HepG2 (cell line): Measurements from ENCODE around the gene SYCE3. TPM values are rescaled to one million over a fixed set of nuclear protein-coding genes. Genes with fewer than 3 reads are reported as not detected.

Experiments used
- CBFB ChIP-seq: sonication (generic); formaldehyde crosslinking; IDR thresholded peaks from 2 replicates; pipeline ENCODE4 v1.4.0; 2020; ENCODE audit warnings: missing genetic modification reagents
- EHMT2 ChIP-seq: fragments of 200-600 bp; sonication (generic); IDR thresholded peaks from 2 replicates; pipeline ENCODE4 v1.7.0; 2017; ENCODE audit warnings: antibody characterized with exemption, low read depth, low read length, borderline replicate concordance
- FLYWCH1 ChIP-seq: sonication (generic); formaldehyde crosslinking; IDR thresholded peaks from 2 replicates; pipeline ENCODE4 v1.8.1; 2023; ENCODE audit warnings: mild to moderate bottlenecking, missing genetic modification reagents
- FOXM1 ChIP-seq: sonication (generic); formaldehyde crosslinking; IDR thresholded peaks from 2 replicates; pipeline ENCODE4 v1.5.0; 2020; ENCODE audit warnings: missing genetic modification reagents
- HOXA7 ChIP-seq: sonication (generic); formaldehyde crosslinking; IDR thresholded peaks from 2 replicates; pipeline ENCODE4 v1.8.1; 2022; ENCODE audit warnings: mild to moderate bottlenecking, missing genetic modification reagents, moderate library complexity
- MATR3 ChIP-seq: sonication (generic); formaldehyde crosslinking; IDR thresholded peaks from 2 replicates; pipeline ENCODE4 v1.4.0; 2020; ENCODE audit warnings: missing genetic modification reagents
- MAZ ChIP-seq, 2 experiments: sonication (generic) in 1 of 2; formaldehyde crosslinking in 1 of 2; IDR thresholded peaks; 2 replicates each; pipeline versions ENCODE4 v1.5.0 to v1.6.1; 2012 to 2020; ENCODE audit warnings: low read depth in 2 of 2, mild to moderate bottlenecking in 2 of 2, borderline replicate concordance in 1 of 2, improper control_type of control experiment in 1 of 2, low read length in 1 of 2, missing genetic modification reagents in 1 of 2, moderate library complexity in 1 of 2
- MXI1 ChIP-seq: IDR thresholded peaks from 3 replicates; pipeline ENCODE4 v1.6.1; 2012; ENCODE audit warnings: low read depth, low read length, inconsistent platforms, borderline replicate concordance
- RARA ChIP-seq: IDR thresholded peaks from 2 replicates; pipeline ENCODE4 v1.6.1; 2016; ENCODE audit warnings: missing genetic modification reagents, missing compliant biosample characterization
- SSRP1 ChIP-seq: IDR thresholded peaks from 2 replicates; pipeline ENCODE4 v1.6.1; 2016; ENCODE audit warnings: control low read depth
- ZFP82 ChIP-seq: sonication (generic); formaldehyde crosslinking; IDR thresholded peaks from 2 replicates; pipeline ENCODE4 v1.5.1; 2020; ENCODE audit warnings: mild to moderate bottlenecking, missing genetic modification reagents, borderline replicate concordance
- ZNF17 ChIP-seq: sonication (generic); formaldehyde crosslinking; IDR thresholded peaks from 2 replicates; pipeline ENCODE4 v1.5.0; 2020; ENCODE audit warnings: mild to moderate bottlenecking, missing genetic modification reagents
- ZNF317 ChIP-seq: sonication (generic); formaldehyde crosslinking; IDR thresholded peaks from 2 replicates; pipeline ENCODE4 v1.5.0; 2020; ENCODE audit warnings: mild to moderate bottlenecking, missing genetic modification reagents
- ZNF44 ChIP-seq: sonication (generic); formaldehyde crosslinking; IDR thresholded peaks from 2 replicates; pipeline ENCODE4 v1.5.1; 2020; ENCODE audit warnings: mild to moderate bottlenecking, missing genetic modification reagents
- ZNF441 ChIP-seq: sonication (generic); formaldehyde crosslinking; IDR thresholded peaks from 2 replicates; pipeline ENCODE4 v1.7.0; 2021; ENCODE audit warnings: missing genetic modification reagents, borderline replicate concordance
- ZNF484 ChIP-seq: sonication (generic); formaldehyde crosslinking; IDR thresholded peaks from 2 replicates; pipeline ENCODE4 v1.5.1; 2020; ENCODE audit warnings: mild to moderate bottlenecking, low read depth, missing genetic modification reagents, borderline replicate concordance
- ZNF652 ChIP-seq: IDR thresholded peaks from 2 replicates; pipeline ENCODE4 v1.6.1; 2016; ENCODE audit warnings: low read depth, borderline replicate concordance
- ZNF670 ChIP-seq: sonication (generic); formaldehyde crosslinking; IDR thresholded peaks from 2 replicates; pipeline ENCODE4 v1.8.0; 2022; ENCODE audit warnings: mild to moderate bottlenecking, missing genetic modification reagents, borderline replicate concordance
- ZNF709 ChIP-seq: sonication (generic); formaldehyde crosslinking; IDR thresholded peaks from 2 replicates; pipeline ENCODE4 v1.5.0; 2020; ENCODE audit warnings: mild to moderate bottlenecking, missing genetic modification reagents
- polyA plus RNA-seq, 8 experiments: library from polyadenylated mRNA; depleted of rRNA in 3 of 8; stranded (reverse) in 7 of 8; unstranded in 1 of 8; fragments of >200 nt; fragmentation: Illumina TruSeq in 4 of 8; extraction: Trizol in 4 of 8; gene quantifications; 2 replicates each; pipeline versions ENCODE4 v1.2.1 to v1.2.3, GENCODE V29; 2011 to 2016; ENCODE audit warnings: low read depth in 4 of 8, missing spikeins in 1 of 8, mixed read lengths in 1 of 8; ENCODE audit not compliant: insufficient read depth in 1 of 8
- total RNA-seq, 5 experiments: library from RNA; depleted of rRNA; stranded (reverse); fragments of >200 nt; fragmentation: Illumina TruSeq; extraction: Trizol; gene quantifications; 2 replicates each; pipeline ENCODE4 v1.2.3, GENCODE V29; 2016; ENCODE audit warnings: low read depth in 1 of 5
- TF ChIP-seq, protein P1 (sequence below): IDR thresholded peaks from 2 replicates; pipeline ENCODE4 v1.6.1; 2016; ENCODE audit warnings: missing genetic modification reagents, missing compliant biosample characterization
- TF ChIP-seq, protein P2 (sequence below): sonication (generic); formaldehyde crosslinking; IDR thresholded peaks from 2 replicates; pipeline ENCODE4 v1.4.0; 2020; ENCODE audit warnings: missing genetic modification reagents, borderline replicate concordance
- TF ChIP-seq, protein P3 (sequence below): conservative IDR thresholded peaks from 2 replicates; pipeline ENCODE4 v1.6.1; 2018; ENCODE audit warnings: missing genetic modification reagents
- TF ChIP-seq, protein P4 (sequence below): sonication (generic); formaldehyde crosslinking; IDR thresholded peaks from 2 replicates; pipeline ENCODE4 v1.4.0; 2020; ENCODE audit warnings: mild to moderate bottlenecking, missing genetic modification reagents
- TF ChIP-seq, protein P5 (sequence below): sonication (generic); formaldehyde crosslinking; IDR thresholded peaks from 2 replicates; pipeline ENCODE4 v1.9.0; 2022; ENCODE audit warnings: missing genetic modification reagents, mild to moderate bottlenecking, borderline replicate concordance

The SYCE3 gene
- total and polyA plus RNA-seq, 2 of the 13 experiments (the other 11 are each of a cell fraction or from before 2014, with no cell fraction given): not detected

DNA sequence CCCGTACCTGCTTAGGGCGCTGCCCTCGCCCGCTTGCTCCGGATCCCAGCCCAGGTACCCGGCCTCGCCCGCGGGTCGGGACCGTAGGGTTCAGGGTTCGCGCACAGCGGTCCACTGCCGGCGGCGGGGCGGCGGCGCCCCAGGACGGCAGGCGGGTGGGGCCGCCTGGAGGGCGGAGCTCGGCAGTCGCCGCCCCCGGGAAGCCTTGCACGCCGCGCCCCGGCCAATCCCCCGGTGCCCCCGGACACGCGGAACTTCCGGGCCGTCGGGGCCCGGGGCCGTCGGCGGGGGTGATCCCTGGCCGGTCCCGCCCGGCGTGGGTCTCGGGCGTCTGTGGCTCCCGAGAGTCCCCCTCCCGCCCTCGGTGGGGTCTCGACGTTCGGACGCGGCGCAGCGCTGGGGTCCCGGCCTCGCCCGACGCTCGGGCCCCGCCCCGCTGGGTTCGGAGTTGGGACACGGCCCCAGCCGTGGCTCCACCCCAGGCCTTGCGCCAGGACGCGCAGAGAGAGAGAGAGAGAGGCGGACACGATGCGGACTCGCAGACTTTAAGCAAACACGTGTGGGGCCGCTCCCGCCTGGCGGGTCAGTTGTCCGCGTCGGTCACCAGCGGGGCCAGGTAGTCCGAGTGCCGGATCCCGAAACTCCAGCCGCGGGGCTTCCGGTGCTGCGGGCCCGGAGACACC lies 32.7 kb downstream of the SYCE3 start, which contains the start of gene TYMP (continued):
- TF ChIP-seq, protein P1, sequence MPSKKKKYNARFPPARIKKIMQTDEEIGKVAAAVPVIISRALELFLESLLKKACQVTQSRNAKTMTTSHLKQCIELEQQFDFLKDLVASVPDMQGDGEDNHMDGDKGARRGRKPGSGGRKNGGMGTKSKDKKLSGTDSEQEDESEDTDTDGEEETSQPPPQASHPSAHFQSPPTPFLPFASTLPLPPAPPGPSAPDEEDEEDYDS (CRISPR knock-in tag): peak; percentile 42
- TF ChIP-seq MAZ (IDR thresholded peaks at IDR 0.05; ENCODE audit: borderline replicate concordance, low read depth, low read length): no peak
- TF ChIP-seq MAZ (CRISPR knock-in tag; IDR thresholded peaks at IDR 0.05; ENCODE audit: low read depth): peak; percentile 70
- peak; percentile 62 for TF ChIP-seq RARA (CRISPR knock-in tag)
- TF ChIP-seq ZNF709: peak; percentile 77
- TF ChIP-seq ZNF441 (CRISPR knock-in tag): peak; percentile 64
- TF ChIP-seq, protein P2, sequence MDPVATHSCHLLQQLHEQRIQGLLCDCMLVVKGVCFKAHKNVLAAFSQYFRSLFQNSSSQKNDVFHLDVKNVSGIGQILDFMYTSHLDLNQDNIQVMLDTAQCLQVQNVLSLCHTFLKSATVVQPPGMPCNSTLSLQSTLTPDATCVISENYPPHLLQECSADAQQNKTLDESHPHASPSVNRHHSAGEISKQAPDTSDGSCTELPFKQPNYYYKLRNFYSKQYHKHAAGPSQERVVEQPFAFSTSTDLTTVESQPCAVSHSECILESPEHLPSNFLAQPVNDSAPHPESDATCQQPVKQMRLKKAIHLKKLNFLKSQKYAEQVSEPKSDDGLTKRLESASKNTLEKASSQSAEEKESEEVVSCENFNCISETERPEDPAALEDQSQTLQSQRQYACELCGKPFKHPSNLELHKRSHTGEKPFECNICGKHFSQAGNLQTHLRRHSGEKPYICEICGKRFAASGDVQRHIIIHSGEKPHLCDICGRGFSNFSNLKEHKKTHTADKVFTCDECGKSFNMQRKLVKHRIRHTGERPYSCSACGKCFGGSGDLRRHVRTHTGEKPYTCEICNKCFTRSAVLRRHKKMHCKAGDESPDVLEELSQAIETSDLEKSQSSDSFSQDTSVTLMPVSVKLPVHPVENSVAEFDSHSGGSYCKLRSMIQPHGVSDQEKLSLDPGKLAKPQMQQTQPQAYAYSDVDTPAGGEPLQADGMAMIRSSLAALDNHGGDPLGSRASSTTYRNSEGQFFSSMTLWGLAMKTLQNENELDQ (CRISPR knock-in tag): no peak
- TF ChIP-seq, protein P3, sequence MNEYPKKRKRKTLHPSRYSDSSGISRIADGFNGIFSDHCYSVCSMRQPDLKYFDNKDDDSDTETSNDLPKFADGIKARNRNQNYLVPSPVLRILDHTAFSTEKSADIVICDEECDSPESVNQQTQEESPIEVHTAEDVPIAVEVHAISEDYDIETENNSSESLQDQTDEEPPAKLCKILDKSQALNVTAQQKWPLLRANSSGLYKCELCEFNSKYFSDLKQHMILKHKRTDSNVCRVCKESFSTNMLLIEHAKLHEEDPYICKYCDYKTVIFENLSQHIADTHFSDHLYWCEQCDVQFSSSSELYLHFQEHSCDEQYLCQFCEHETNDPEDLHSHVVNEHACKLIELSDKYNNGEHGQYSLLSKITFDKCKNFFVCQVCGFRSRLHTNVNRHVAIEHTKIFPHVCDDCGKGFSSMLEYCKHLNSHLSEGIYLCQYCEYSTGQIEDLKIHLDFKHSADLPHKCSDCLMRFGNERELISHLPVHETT: peak; percentile 60; the same call in 1 of the 2 replicates
- TF ChIP-seq, protein P4, sequence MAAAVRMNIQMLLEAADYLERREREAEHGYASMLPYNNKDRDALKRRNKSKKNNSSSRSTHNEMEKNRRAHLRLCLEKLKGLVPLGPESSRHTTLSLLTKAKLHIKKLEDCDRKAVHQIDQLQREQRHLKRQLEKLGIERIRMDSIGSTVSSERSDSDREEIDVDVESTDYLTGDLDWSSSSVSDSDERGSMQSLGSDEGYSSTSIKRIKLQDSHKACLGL (CRISPR knock-in tag): peak; percentile 83; the same call in 1 of the 2 replicates
- no peak for TF ChIP-seq ZNF652 (CRISPR knock-in tag)
- TF ChIP-seq FOXM1 (CRISPR knock-in tag): peak; percentile 35; the same call in 1 of the 2 replicates
- no peak for TF ChIP-seq HOXA7 (CRISPR knock-in tag)
- TF ChIP-seq ZNF317 (CRISPR knock-in tag): peak; percentile 70; the same call in 1 of the 2 replicates
- TF ChIP-seq SSRP1 (CRISPR knock-in tag): no peak
- TF ChIP-seq ZFP82 (CRISPR knock-in tag): no peak
- no peak for TF ChIP-seq FLYWCH1 (CRISPR knock-in tag)
- TF ChIP-seq ZNF17: no peak
- peak; percentile 9; the same call in 1 of the 2 replicates for TF ChIP-seq CBFB
- TF ChIP-seq ZNF44 (CRISPR knock-in tag): no peak
- no peak for TF ChIP-seq EHMT2
- TF ChIP-seq MATR3 (CRISPR knock-in tag): no peak
- TF ChIP-seq, protein P5, sequence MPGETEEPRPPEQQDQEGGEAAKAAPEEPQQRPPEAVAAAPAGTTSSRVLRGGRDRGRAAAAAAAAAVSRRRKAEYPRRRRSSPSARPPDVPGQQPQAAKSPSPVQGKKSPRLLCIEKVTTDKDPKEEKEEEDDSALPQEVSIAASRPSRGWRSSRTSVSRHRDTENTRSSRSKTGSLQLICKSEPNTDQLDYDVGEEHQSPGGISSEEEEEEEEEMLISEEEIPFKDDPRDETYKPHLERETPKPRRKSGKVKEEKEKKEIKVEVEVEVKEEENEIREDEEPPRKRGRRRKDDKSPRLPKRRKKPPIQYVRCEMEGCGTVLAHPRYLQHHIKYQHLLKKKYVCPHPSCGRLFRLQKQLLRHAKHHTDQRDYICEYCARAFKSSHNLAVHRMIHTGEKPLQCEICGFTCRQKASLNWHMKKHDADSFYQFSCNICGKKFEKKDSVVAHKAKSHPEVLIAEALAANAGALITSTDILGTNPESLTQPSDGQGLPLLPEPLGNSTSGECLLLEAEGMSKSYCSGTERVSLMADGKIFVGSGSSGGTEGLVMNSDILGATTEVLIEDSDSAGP (CRISPR knock-in tag): no peak; the same call in none of the 2 replicates
- no peak; the same call in 1 of the 2 replicates for TF ChIP-seq ZNF670 (CRISPR knock-in tag)
- TF ChIP-seq MXI1: no peak; the same call in 2 of the 3 replicates
- TF ChIP-seq ZNF484 (CRISPR knock-in tag): no peak
